ENCODE measurements around the gene SPDYE2. TPM values are rescaled to one million over a fixed set of nuclear protein-coding genes. Genes with fewer than 3 reads are reported as not detected.
"Not testable (repeated sequence)": the region's sequence is repeated elsewhere in the genome, so short reads cannot be mapped to it uniquely, and the experiment has no call there.

The SPDYE2 gene
- total RNA-seq: not detected
- long read RNA-seq, partial matches to known transcripts: 3 of 32 reads
- long read RNA-seq, other reads (novel, unspliced or antisense): 29 of 32 reads

GRCh38 chr7:102550808-102551422, at the start of gene SPDYE2:
Gene SPDYE2 (plus strand): TSS chr7:102551226. CDS start chr7:102553256, 2,030 bp downstream.
- DNase-seq (ENCODE audit: low spot score): not testable (repeated sequence)

GRCh38 chr7:102503141-102503540, 47.9 kb upstream of the SPDYE2 start:
- not testable (repeated sequence) for DNase-seq (ENCODE audit: low spot score)

- not testable (repeated sequence) for DNase-seq (ENCODE audit: low spot score)
Observed at GRCh38 chr7:102505298-102506185, 45.5 kb upstream of the SPDYE2 start.

DNA sequence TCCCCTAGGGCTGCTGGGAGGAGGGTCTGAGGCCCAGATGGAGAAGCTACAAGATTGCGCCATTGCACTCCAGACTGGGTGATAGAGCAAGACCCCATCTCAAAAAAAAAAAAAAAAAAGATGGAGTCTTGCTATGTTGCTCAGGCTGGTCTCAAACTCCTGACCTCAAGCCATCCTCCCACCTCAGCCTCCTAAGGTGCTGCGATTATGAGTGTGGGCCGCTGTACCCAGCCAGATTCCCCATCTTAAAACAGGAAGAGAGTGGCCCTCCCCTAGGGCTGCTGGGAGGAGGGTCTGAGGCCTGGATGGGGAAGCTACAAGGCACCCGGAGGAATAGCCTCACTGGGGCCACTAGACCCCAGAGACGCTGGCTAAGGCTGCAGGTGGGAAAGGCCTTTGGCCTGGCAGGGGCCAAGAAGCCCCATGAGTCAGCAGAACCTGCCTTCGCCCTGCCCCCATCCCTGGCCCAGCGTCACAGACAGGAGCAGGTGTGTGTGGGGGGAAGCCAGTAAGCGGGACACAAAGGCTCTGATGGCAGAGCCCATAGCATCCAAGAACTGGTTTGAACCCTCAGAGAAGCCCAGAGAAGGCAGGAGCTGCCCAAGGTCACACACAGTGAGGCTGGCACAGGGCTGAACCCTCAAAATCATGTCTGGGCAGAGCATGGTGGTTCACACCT, 43.5 kb upstream of the SPDYE2 start:
- DNase-seq (ENCODE audit: low spot score): not testable (repeated sequence)

DNA sequence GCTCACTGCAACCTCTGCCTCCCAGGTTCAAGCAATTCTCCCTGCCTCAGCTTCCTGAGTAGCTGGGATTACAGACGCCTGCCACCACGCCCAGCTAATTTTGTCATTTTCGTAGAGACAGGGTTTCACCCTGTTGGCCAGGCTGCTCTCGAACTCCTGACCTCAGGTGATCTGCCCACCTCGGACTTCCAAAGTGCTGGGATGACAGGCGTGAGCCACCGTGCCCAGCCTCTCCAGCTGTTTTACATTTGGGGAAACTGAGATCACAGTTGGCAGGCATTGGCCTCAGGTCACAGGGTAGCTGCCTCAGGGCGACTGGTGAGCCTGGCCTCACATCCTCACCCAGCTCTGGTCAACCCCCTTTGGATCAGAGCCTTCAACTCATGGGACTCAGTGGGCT, 40.5 kb upstream of the SPDYE2 start:
- not testable (repeated sequence) for DNase-seq (ENCODE audit: low spot score)

GRCh38 chr7:102511860-102512522, 39.0 kb upstream of the SPDYE2 start:
- not testable (repeated sequence) for DNase-seq (ENCODE audit: low spot score)

GRCh38 chr7:102512642-102513221, 38.3 kb upstream of the SPDYE2 start:
- DNase-seq (ENCODE audit: low spot score): not testable (repeated sequence)

GRCh38 chr7:102514881-102515721, 35.9 kb upstream of the SPDYE2 start:
- DNase-seq (ENCODE audit: low spot score): not testable (repeated sequence)

DNA sequence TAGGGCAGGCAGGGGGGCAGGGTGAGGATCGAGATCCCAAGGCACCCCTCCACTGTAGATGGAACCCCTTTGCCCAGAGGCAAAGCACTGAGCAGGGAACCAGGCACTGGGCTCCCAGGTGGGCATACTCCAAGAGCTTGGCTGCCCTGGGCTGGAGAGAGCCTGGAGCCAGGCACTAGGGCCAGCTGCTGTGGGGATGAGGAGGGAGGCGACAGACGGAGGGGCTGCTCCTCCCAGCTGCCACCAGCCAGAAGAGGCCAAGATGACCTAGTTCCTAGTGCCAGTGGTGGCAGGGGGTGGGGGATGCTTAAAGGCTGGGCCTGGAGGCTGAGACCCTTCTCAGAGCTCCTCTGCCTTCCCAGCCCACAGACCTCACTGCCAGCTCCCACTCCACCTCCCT, 35.1 kb upstream of the SPDYE2 start:
- DNase-seq (ENCODE audit: low spot score): not testable (repeated sequence)

DNA sequence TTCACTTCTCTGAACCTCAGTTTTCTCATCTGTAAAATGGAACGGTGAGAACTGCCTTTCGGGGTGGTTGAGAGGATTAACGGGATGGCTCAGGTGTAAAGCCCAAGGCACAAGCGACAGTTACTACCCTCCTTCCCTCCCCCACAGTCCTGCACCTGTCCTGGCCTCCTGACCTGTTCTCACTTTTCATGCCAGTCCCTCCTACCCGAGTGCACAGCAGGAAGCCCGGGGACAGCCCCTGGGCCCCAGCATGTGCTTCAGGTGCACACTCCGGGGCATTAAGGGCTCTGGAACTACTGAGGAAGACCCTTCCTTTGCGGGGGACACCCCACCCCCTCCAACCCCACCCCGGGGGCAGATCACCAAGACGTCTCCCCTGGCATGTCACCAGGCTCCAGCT, 34.1 kb upstream of the SPDYE2 start:
- DNase-seq (ENCODE audit: low spot score): not testable (repeated sequence)

GRCh38 chr7:102517550-102518147, 33.4 kb upstream of the SPDYE2 start, which contains the start of gene RASA4B:
Gene RASA4B (minus strand): TSS chr7:102517777. CDS start chr7:102517710, 67 bp downstream.
- DNase-seq (ENCODE audit: low spot score): not testable (repeated sequence)

DNA sequence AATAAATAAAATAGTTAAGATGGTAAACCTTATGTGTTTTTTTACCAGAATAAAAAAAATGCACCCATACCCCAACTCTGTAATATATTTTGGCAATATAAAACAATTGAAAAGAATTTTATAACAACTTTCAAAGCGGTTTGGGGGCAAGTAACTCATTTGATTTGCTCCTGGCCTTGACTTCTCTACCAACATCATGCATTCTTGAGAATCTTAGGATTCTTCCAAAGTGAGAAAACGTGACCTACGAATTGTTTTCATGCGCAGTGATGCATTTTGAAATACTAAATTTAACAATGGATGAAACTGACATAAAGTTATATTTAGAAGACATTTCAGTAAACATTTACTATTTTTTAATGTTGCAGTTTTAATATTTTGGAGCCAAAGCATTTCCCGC, 30.2 kb upstream of the SPDYE2 start:
- not testable (repeated sequence) for DNase-seq (ENCODE audit: low spot score)

GRCh38 chr7:102524803-102525202, 26.2 kb upstream of the SPDYE2 start:
- peak; percentile 77 for DNase-seq (ENCODE audit: low spot score)

- DNase-seq (ENCODE audit: low spot score): not testable (repeated sequence)
Observed at GRCh38 chr7:102527182-102527581, 23.8 kb upstream of the SPDYE2 start.

DNA sequence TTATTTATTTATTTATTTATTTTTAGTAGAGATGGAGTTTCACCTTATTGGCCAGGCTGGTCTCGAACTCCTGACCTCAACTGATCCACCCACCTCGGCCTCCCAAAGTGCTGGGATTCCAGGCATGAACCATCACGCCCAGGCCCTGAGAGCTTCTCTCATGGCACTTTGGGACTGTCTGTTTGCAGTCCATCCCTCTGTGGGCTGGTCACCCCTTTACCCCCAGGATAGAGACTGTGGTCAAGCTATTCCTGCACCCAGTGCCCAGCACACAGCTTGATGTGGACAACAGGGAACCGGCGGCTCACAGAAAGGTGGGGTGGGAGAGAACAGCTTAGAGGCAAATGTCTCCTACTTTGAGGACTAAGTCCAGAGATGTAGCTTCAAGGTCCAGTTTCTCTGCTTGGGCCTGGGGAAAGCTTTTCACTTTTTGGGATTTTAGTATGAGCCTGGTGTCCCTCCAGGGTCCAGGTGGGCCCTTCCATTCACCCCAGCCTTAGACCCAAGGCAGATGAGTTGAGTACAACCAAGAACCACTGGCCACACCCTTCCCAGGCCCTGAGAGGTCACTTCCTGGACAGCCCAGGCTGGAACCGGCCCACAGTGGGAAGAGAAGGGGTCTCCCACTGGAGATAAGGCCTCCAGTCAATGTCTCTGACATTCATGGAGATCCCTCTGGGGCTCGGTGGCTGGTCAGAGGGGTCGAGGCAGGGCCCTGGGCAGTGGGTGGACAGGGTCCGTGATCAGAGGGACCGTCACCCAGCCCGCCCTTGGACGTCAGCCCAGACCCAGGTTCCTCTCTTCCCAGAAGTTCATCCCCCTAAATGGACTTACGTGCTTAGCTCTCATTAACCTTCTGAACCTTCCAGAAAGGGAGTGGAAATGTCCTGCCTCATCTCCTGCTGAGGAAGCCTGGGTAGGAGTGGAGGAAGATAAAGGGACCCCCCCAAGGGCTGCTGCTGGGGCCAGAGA, 22.9 kb upstream of the SPDYE2 start:
- DNase-seq (ENCODE audit: low spot score): not testable (repeated sequence)

GRCh38 chr7:102531583-102531982, 19.4 kb upstream of the SPDYE2 start:
- DNase-seq (ENCODE audit: low spot score): not testable (repeated sequence)

DNA sequence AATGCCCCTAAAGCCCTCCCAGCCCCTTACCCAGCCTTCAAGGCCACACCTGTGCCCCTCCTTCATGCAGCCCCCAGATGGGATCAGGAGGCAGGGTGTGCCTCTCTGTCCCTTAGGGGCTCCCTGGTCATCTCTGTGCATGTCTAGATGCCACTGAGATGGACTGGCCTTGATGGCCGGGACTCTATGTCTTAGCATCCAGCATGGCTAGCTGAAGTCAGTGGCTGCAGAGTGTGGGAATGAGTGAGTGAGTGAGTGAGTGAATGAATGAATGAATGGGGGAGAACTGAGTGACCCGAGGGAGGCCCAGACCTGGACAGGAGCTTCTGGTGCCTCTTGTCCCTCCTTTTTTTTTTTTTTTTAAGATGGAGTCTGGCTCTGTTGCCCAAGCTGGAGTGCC, 18.9 kb upstream of the SPDYE2 start:
- not testable (repeated sequence) for DNase-seq (ENCODE audit: low spot score)

DNA sequence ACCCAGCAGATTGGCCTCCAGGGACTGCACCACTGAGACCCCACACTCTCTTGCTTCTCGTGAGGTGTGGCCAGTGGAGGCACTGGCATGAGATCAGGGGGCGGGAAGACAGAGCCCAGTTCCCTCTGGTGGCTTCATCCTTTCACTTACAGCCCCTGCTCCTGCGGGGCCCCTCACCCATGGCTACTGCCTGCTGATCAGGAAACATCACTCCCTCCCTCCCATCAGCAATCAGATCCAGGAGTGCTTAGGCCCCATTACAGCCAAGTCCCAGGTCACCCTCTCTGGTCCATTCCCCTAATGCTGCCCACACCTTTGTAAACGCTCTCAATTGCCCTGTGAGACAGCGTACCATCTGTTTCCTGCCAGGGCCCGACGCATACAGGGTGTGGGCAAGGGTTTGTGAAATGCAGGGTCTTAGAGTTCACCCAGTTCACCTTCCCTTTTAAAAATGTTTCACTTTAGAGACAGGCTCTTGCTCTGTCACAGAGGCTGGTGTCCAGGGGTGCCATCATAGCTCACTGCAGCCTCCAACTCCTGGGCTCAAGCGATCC, 15.9 kb upstream of the SPDYE2 start:
- DNase-seq (ENCODE audit: low spot score): not testable (repeated sequence)

Measured in mesenteric fat pad (tissue), 1 donor.